RKO (cell line): Measurements from ENCODE around the gene PSMB3.

ENCODE experiments used
- DNase-seq: peaks from one replicate; pipeline ENCODE4 v3.0.0-alpha.2; 2016; ENCODE audit warnings: low spot score

Gene PSMB3

GRCh38 chr17:38733982-38734973 is 18.3 kb upstream of the PSMB3 start:
- peak; percentile 56 for DNase-seq

- DNase-seq, result peak; percentile 32
Measured at GRCh38 chr17:38735161-38735997, 17.2 kb upstream of the PSMB3 start.

GRCh38 chr17:38738007-38738662 is 14.4 kb upstream of the PSMB3 start:
- DNase-seq, result no peak

GRCh38 chr17:38738686-38739085 is 13.9 kb upstream of the PSMB3 start:
- no peak for DNase-seq

- DNase-seq, result no peak
Measured at GRCh38 chr17:38739305-38739704, 13.2 kb upstream of the PSMB3 start.

- no peak for DNase-seq
Measured at GRCh38 chr17:38740044-38740443, 12.5 kb upstream of the PSMB3 start.

GRCh38 chr17:38740806-38741205 is 11.7 kb upstream of the PSMB3 start:
- no peak for DNase-seq

GRCh38 chr17:38741461-38741860 is 11.1 kb upstream of the PSMB3 start:
- no peak for DNase-seq

- DNase-seq, result no peak
Measured at GRCh38 chr17:38741921-38742410, 10.6 kb upstream of the PSMB3 start.

- peak; percentile 55 for DNase-seq
Measured at GRCh38 chr17:38742411-38743308, 9.9 kb upstream of the PSMB3 start.

- no peak for DNase-seq
Measured at GRCh38 chr17:38743556-38744171, 8.9 kb upstream of the PSMB3 start.

GRCh38 chr17:38745545-38745944 is 7.0 kb upstream of the PSMB3 start:
- peak; percentile 29 for DNase-seq

GRCh38 chr17:38746004-38746848 is 6.3 kb upstream of the PSMB3 start:
- DNase-seq, result peak; percentile 25

- no peak for DNase-seq
Measured at GRCh38 chr17:38746849-38747462, 5.6 kb upstream of the PSMB3 start.

GRCh38 chr17:38747463-38748148 is 4.9 kb upstream of the PSMB3 start:
- DNase-seq, result peak; percentile 37

- DNase-seq, result peak; percentile 93
Measured at GRCh38 chr17:38748149-38748891, 4.2 kb upstream of the PSMB3 start, which contains the start of gene PCGF2. Gene PCGF2, minus strand, starts transcription at chr17:38748336. Its CDS starts 7,934 bp downstream, at chr17:38740402.

GRCh38 chr17:38748892-38749222 is 3.7 kb upstream of the PSMB3 start:
- DNase-seq, result no peak
